Tibial nerve (tissue), 4 donors: ENCODE measurements around the gene TMEM239. TPM values are rescaled to one million over a fixed set of nuclear protein-coding genes. Genes with fewer than 3 reads are reported as not detected.
A peak's percentile ranks its signal among the peaks of the same experiment; 100 is the strongest.

Experiments used
- DNase-seq, 2 donors: peaks; one replicate each; pipeline ENCODE4 v3.0.0-alpha.2; 2019; ENCODE audit warnings: low spot score in 2 of 2
- H3K27ac ChIP-seq, 4 donors: fragments of 200-600 bp; sonication (generic) in 3 of 4; one replicate each; pipeline ENCODE4 v1.5.1; 2017 to 2019; ENCODE audit warnings: mild to moderate bottlenecking in 1 of 4
- H3K27me3 ChIP-seq, 2 donors: fragments of 200-600 bp; sonication (generic) in 1 of 2; one replicate each; pipeline versions ENCODE4 v1.5.1 to v1.6.0; 2017 to 2019
- H3K36me3 ChIP-seq, 3 donors: fragments of 200-600 bp; sonication (generic); one replicate each; pipeline ENCODE4 v1.5.1; 2018 to 2019
- H3K4me1 ChIP-seq, 4 donors: fragments of 200-600 bp; sonication (generic) in 3 of 4; one replicate each; pipeline ENCODE4 v1.5.1; 2017 to 2019
- H3K4me3 ChIP-seq, 4 donors: fragments of 200-600 bp; sonication (generic) in 3 of 4; one replicate each; pipeline ENCODE4 v1.5.1; 2017 to 2019; ENCODE audit warnings: mild to moderate bottlenecking in 1 of 4, moderate library complexity in 1 of 4
- H3K9me3 ChIP-seq, 4 donors: fragments of 200-600 bp; sonication (generic) in 3 of 4; one replicate each; pipeline ENCODE4 v1.5.1; 2017 to 2019
- CTCF ChIP-seq, 5 experiments: fragments of 200-600 bp in 3 of 5; fragments of 450-650 bp in 2 of 5; sonication (generic) in 3 of 5; IDR thresholded peaks; one replicate each; pipeline ENCODE4 v1.5.1; 2016 to 2019; ENCODE audit warnings: antibody characterized with exemption in 5 of 5, mild to moderate bottlenecking in 3 of 5, moderate library complexity in 2 of 5
- EP300 ChIP-seq, 2 donors: sonication (generic); formaldehyde crosslinking; IDR thresholded peaks; one replicate each; pipeline ENCODE4 v1.6.1; 2017; ENCODE audit warnings: antibody characterized with exemption in 2 of 2, mild to moderate bottlenecking in 1 of 2
- POLR2A ChIP-seq, 2 donors: fragments of 450-650 bp; IDR thresholded peaks; one replicate each; pipeline ENCODE4 v1.6.1; 2017; ENCODE audit warnings: antibody characterized with exemption in 2 of 2, mild to moderate bottlenecking in 2 of 2, moderate library complexity in 2 of 2
- WGBS, 2 donors: methylation state at CpG; one replicate each; pipeline ENCODE4 v1.1.5; 2018; 5-methylcytosine and 5-hydroxymethylcytosine counted together
- total RNA-seq, 4 donors: library from RNA; depleted of rRNA; stranded (reverse); fragments of >200 nt; gene quantifications; one replicate each; pipeline ENCODE4 v1.1.0, GENCODE V29; 2016

TMEM239 gene
- total RNA-seq, 4 donors from 2014 or later: not detected

- WGBS, 2 donors: 88 to 90% methylated on average over 10 of the region's 10 CpGs
- Histone ChIP-seq H3K4me1 (peaks cover 0 to 13% (median 0%) of the 10 kb centered on the region in 4 donors), H3K36me3 (no peaks in the 10 kb centered on the region), H3K4me3 (no peak overlapping the region), H3K9me3 (peaks cover 0 to 39% (median 4%) of the 10 kb centered on the region in 4 donors), H3K27ac (no peak overlapping the region), H3K27me3 (peaks cover 0 to 43% of the 10 kb centered on the region in 2 donors)
- no peak for TF ChIP-seq POLR2A (IDR thresholded peaks at IDR 0.05)
- TF ChIP-seq CTCF (IDR thresholded peaks at IDR 0.05): no peak
- no peak for TF ChIP-seq EP300 (IDR thresholded peaks at IDR 0.05)
- DNase-seq: no peak
These were observed 6.5 kb upstream of the TMEM239 start for GRCh38 chr20:2809690-2810089.

GRCh38 chr20:2812189-2812588, 4.0 kb upstream of the TMEM239 start:
- no peak for TF ChIP-seq POLR2A (IDR thresholded peaks at IDR 0.05)
- TF ChIP-seq CTCF (IDR thresholded peaks at IDR 0.05): no peak
- no peak for TF ChIP-seq EP300 (IDR thresholded peaks at IDR 0.05)
- 89 to 90% methylated on average over 3 of the region's 3 CpGs for WGBS, 2 donors
- Histone ChIP-seq H3K9me3 (peaks cover 0 to 39% (median 4%) of the 10 kb centered on the region in 4 donors), H3K36me3 (no peaks in the 10 kb centered on the region), H3K4me3 (no peak overlapping the region), H3K27ac (no peak overlapping the region), H3K27me3 (peaks cover 0 to 22% of the 10 kb centered on the region in 2 donors), H3K4me1 (peaks cover 0 to 11% (median 2%) of the 10 kb centered on the region in 4 donors)
- DNase-seq: no peak

- Histone ChIP-seq H3K27me3 (peaks cover 0 to 7% of the 10 kb centered on the region in 2 donors), H3K4me1 (peaks cover 0 to 11% (median 2%) of the 10 kb centered on the region in 4 donors), H3K9me3 (peaks cover 0 to 39% (median 4%) of the 10 kb centered on the region in 4 donors), H3K27ac (no peak overlapping the region), H3K4me3 (no peak overlapping the region), H3K36me3 (no peaks in the 10 kb centered on the region)
- no peak for TF ChIP-seq POLR2A (IDR thresholded peaks at IDR 0.05)
- no peak for TF ChIP-seq EP300 (IDR thresholded peaks at IDR 0.05)
- no peak for TF ChIP-seq CTCF (IDR thresholded peaks at IDR 0.05)
- DNase-seq: no peak
- WGBS, 2 donors: 93 to 95% methylated on average over 1 of the region's 1 CpG
These were observed 2.1 kb upstream of the TMEM239 start for GRCh38 chr20:2814076-2814475.

GRCh38 chr20:2814587-2815051, 1.5 kb upstream of the TMEM239 start, which contains the start of gene C20orf141:
TSS of gene C20orf141 (plus strand) at chr20:2814987. CDS start at chr20:2815185, 198 bp downstream.
- peaks cover 0 to 37% (median 4%) of the 10 kb centered on the region in 4 donors for H3K9me3 ChIP-seq
- H3K4me1 ChIP-seq: peaks cover 0 to 11% (median 2%) of the 10 kb centered on the region in 4 donors
- H3K36me3 ChIP-seq: no peaks in the 10 kb centered on the region
- no peak within 1 kb of the TSS for H3K27ac ChIP-seq
- H3K4me3 ChIP-seq: no peak within 1 kb of the TSS
- WGBS, 2 donors: 28 to 36% methylated on average over 4 to 5 of the region's 5 CpGs
- peaks cover 0 to 11% of the 10 kb centered on the region in 2 donors for H3K27me3 ChIP-seq
- TF ChIP-seq EP300 (IDR thresholded peaks at IDR 0.05) (peak in 1 of 2 donors; percentile 31), CTCF (IDR thresholded peaks at IDR 0.05) (no peak)
- DNase-seq: peak; percentile 52 to 65

GRCh38 chr20:2815242-2815900, 793 bp upstream of the TMEM239 start:
- WGBS, 2 donors: 89 to 91% methylated on average over 8 of the region's 8 CpGs
- DNase-seq: no peak

More at GRCh38 chr20:2815242-2815900, 793 bp upstream of the TMEM239 start:
- Histone ChIP-seq H3K36me3 (no peaks in the 10 kb centered on the region), H3K9me3 (peaks cover 0 to 32% (median 4%) of the 10 kb centered on the region in 4 donors), H3K27ac (no peak overlapping the region), H3K27me3 (peaks cover 0 to 17% of the 10 kb centered on the region in 2 donors), H3K4me3 (no peak overlapping the region), H3K4me1 (peaks cover 0 to 18% (median 2%) of the 10 kb centered on the region in 4 donors)
- TF ChIP-seq EP300 (IDR thresholded peaks at IDR 0.05): no peak
- TF ChIP-seq CTCF (IDR thresholded peaks at IDR 0.05): no peak
- no peak for TF ChIP-seq POLR2A (IDR thresholded peaks at IDR 0.05)
